ENCODE measurements around the gene PDE8A. TPM values are rescaled to one million over a fixed set of nuclear protein-coding genes. Genes with fewer than 3 reads are reported as not detected.
A peak's percentile ranks its signal among the peaks of the same experiment; 100 is the strongest.

PDE8A gene
- total RNA-seq, 6 experiments from 2014 or later, result 14.3 to 18.6 (median 16.6) TPM

DNA sequence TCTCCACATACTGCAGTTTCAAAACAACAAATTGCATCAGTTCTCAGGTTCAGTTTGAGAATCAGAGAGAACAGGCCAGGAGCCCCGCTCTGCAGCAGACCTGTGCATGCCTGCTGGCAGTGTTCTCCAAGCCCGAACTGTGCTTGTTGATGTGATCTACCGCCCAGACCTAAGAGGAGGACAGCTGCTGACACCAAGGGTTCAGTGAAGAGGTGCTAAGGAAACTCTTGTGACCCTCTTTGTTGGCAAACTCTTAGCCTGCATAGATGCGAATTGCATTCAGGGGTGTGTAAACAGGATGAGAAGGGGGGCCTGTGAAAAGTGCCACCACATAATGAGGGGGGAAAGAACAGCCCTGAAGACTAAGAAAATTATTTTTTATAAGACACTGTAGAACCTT is 89.8 kb downstream of the PDE8A start:
- Mint-ChIP-seq H3K9me3 (no peaks in the 10 kb centered on the region), H3K27me3 (ENCODE audit: insufficient read depth) (no peaks in the 10 kb centered on the region; the same call in 1 of the 2 replicates), H3K27ac (no peak overlapping the region), H3K4me3 (no peak overlapping the region), H3K4me1 (ENCODE audit: low read depth) (peaks cover 10% of the 10 kb centered on the region), H3K36me3 (ENCODE audit: low read depth) (peaks cover 29% of the 10 kb centered on the region)
- TF ChIP-seq, protein P1, sequence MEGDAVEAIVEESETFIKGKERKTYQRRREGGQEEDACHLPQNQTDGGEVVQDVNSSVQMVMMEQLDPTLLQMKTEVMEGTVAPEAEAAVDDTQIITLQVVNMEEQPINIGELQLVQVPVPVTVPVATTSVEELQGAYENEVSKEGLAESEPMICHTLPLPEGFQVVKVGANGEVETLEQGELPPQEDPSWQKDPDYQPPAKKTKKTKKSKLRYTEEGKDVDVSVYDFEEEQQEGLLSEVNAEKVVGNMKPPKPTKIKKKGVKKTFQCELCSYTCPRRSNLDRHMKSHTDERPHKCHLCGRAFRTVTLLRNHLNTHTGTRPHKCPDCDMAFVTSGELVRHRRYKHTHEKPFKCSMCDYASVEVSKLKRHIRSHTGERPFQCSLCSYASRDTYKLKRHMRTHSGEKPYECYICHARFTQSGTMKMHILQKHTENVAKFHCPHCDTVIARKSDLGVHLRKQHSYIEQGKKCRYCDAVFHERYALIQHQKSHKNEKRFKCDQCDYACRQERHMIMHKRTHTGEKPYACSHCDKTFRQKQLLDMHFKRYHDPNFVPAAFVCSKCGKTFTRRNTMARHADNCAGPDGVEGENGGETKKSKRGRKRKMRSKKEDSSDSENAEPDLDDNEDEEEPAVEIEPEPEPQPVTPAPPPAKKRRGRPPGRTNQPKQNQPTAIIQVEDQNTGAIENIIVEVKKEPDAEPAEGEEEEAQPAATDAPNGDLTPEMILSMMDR (IDR thresholded peaks at IDR 0.05), result no peak
- no peak for DNase-seq

DNA sequence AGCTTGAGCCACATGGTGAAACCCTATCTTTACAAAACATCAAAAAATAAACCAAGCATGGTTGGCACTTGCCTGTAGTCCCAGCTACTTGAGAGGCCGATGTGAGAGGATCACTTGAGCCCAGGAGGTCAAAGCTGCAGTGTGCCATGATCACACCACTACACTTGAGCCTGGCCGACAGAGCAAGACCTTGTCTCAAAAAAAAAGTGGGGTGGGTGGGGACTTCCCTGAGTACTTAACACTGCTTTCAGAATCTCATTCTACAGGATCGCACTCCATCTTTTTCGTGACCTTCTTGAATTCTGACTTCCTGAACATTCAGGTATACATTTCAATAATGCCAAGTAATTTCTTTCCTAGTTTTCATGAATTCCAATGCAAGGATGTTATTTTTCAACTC is 91.3 kb downstream of the PDE8A start:
- Mint-ChIP-seq H3K4me1 (ENCODE audit: low read depth) (peaks cover 10% of the 10 kb centered on the region), H3K27me3 (ENCODE audit: insufficient read depth) (no peaks in the 10 kb centered on the region; the same call in 1 of the 2 replicates), H3K27ac (no peak overlapping the region), H3K9me3 (no peaks in the 10 kb centered on the region), H3K36me3 (ENCODE audit: low read depth) (peaks cover 26% of the 10 kb centered on the region), H3K4me3 (no peak overlapping the region)
- DNase-seq, result no peak
- TF ChIP-seq, protein P1 (IDR thresholded peaks at IDR 0.05), result no peak

DNA sequence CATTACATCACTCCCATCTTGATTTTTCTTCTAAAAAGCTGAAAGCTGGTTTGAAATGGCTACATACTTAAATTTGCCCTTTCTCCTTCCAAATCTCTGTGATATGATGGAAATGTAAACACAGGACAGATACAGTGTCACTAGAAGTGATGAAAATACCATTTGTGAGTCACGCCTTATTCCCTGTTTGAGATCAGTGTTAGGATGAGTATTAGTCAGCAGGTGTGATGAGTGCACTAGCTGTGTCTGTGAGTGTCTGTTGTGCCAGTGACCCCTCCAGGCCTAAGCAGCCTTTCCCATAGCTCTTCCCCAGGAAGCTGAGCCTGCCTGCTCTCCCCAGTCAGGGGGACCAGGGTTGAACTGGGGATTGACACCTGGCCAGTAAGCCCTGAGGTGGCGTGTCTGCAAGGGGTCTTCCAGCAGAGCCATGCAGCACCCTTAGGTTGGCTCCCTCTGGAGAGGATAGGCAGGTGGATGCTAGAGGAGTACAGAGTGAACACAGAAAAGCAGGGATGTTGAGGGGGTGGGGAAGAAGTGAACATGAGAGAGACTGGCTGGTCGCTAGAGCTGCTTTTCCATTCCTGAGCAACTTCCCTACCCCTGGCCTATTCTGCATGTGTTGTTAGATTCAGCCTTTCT is 92.0 kb downstream of the PDE8A start:
- Mint-ChIP-seq H3K4me1 (ENCODE audit: low read depth) (peaks cover 10% of the 10 kb centered on the region), H3K27me3 (ENCODE audit: insufficient read depth) (no peaks in the 10 kb centered on the region; the same call in 1 of the 2 replicates), H3K9me3 (no peaks in the 10 kb centered on the region), H3K36me3 (ENCODE audit: low read depth) (peaks cover 23% of the 10 kb centered on the region), H3K27ac (no peak overlapping the region), H3K4me3 (no peak overlapping the region)
- peak; percentile 16 for DNase-seq
- TF ChIP-seq, protein P1 (IDR thresholded peaks at IDR 0.05), result no peak

DNA sequence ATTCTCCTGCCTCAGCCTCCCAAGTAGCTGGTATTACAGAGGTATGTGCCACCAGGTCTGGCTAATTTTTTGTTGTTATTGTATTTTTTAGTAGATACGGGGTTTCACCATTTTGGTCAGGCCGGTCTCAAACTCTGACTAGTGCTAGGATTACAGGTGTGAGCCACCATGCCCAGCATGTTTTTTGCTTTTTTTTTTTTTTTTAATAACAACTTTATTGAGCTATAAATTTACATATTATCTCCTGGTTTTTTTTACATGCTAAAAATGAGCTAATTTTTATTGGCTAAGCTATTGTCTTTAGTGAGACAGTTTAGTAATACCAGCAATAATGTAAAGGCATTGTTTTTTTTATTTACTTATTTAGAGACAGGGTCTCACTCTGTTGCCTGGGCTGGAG is 105.2 kb downstream of the PDE8A start:
- Mint-ChIP-seq H3K4me1 (ENCODE audit: low read depth) (no peaks in the 10 kb centered on the region), H3K27ac (no peak overlapping the region), H3K9me3 (no peaks in the 10 kb centered on the region), H3K27me3 (ENCODE audit: insufficient read depth) (no peaks in the 10 kb centered on the region), H3K36me3 (ENCODE audit: low read depth) (peaks cover 19% of the 10 kb centered on the region), H3K4me3 (no peak overlapping the region)
- TF ChIP-seq, protein P1 (IDR thresholded peaks at IDR 0.05), result no peak
- no peak for DNase-seq

DNA sequence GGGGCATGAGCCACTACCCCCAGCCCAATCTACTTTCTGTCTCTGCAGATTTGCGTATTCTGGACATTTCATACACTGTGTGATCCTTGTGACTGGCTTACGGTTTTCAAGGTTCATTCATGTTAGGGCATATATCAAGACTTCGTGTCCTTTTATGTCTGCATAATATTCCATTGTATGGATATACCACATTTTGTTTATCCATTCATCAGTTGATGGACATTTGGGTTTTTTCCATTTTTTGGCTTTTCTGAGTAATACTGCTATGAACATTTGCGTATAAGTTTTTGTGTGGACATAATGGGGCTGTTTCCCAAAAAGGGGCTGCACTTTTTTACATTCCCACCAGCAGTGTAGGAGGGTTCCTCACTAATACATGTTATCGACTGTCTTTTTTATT is 106.6 kb downstream of the PDE8A start:
- Mint-ChIP-seq H3K36me3 (ENCODE audit: low read depth) (peaks cover 23% of the 10 kb centered on the region), H3K4me1 (ENCODE audit: low read depth) (no peaks in the 10 kb centered on the region), H3K4me3 (no peak overlapping the region), H3K27ac (no peak overlapping the region), H3K27me3 (ENCODE audit: insufficient read depth) (no peaks in the 10 kb centered on the region), H3K9me3 (no peaks in the 10 kb centered on the region)
- TF ChIP-seq, protein P1 (IDR thresholded peaks at IDR 0.05), result no peak
- no peak for DNase-seq
